Cardiac septum (tissue), 1 donor: ENCODE results near the gene TSHR. TPM values are rescaled to one million over a fixed set of nuclear protein-coding genes. Genes with fewer than 3 reads are reported as not detected.

Experiments used
- DNase-seq: peaks from one replicate; pipeline ENCODE4 v3.0.0-alpha.2; 2020; ENCODE audit warnings: low spot score
- intact Hi-C: fragments of 100-400 bp; cut with DNase I; formaldehyde crosslinking; loops from one replicate; pipeline ENCODE4 v1.14.0; 2022
- total RNA-seq: library from RNA; stranded (reverse); fragmentation: NEBNext Ultra II Directional; extraction: Animal tissue kit (Norgen Biotek cat#: 25700); gene quantifications from one replicate; pipeline ENCODE4 v1.2.1, GENCODE V29; 2021
- donor health status: DM: no; HTN: no; CAD: no.

Gene TSHR
- total RNA-seq, 1 donor from 2014 or later: not detected

DNA sequence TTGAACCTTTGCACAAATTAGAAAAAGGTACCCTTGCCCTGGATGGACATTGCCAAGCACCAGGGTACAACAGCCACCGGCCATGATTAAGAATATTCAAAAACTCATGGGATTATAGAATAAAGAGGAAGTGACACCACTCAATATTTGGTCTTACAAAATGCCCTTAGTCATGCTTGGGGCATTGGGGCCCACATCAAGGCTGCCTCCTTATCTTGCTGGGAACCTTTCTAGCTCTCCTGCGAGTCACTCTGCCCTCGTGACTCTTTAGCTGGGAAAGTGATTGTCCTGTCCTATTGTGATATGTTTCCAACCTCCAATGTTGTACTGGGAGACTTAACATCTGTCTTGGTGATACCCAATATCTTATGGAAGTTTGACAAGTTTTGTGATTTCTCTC lies 207.5 kb downstream of the TSHR start:
- DNase-seq: no peak
- intact Hi-C loops: no loop called here

DNA sequence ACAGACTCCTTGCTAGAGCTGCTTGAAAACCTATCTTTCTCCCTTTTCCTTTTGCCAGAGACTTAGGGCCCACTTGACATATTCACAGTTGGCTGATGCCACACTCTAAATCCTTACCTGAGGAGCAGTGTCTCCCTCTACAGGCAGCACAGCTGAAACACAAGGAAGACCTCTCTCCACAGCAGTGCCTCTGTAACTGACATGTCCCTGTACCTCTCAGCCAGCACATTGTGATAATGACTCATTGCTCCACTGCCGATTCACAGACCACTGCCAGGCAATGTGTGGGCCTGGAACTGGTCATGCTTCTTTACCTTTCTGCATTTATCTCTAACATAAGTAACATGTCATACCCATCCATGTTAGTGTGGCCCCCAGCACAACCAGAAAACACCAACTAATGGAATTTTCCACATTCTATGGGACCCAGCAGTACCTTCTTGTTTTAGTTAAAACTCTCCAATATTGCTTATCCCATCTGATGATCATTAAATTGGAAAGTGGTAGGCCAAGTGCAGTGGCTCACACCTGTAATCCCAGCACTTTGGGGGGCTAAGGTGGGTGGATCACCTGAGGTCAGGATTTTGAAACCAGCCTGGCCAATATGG lies 208.8 kb downstream of the TSHR start:
- intact Hi-C loops: no loop called here
- DNase-seq: no peak

DNA sequence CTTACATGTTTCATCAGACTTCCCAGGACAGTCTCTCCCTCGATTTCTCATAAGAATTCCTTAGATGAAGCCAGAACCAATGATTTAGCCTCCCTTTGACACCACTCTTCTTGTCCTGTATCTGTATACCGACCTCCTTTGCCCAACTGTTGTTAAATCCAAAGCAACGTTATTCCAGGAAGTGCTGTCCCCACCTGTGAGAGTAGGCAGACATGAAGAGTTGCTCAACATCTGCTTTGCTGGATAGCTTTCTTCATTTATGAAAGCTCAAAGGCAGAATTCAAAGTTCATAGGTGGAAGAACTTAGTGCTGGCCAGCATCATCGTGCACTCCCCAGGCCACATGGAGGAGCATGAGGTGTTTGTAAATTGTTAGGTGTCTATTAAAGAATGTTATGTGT lies 209.8 kb downstream of the TSHR start:
- intact Hi-C loops: no loop called here

DNA sequence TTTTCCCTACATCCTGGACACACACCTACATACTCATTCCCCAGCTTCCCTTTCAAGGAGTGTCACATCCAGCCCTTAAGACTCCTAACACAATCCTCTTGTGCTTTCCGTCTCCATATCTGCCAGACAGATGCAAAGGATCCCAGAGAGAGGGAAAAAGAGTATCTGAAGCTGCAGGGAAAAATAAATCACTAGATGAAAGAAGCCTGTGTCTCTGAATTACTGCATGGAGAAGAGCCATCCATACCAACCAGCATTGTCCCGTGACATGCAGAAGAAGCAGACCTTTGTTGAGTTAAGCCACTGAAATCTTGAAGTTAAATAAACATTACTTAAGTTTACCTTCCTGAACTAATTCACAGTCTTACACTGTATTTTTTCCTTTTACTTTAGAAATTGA lies 210.7 kb downstream of the TSHR start:
- no peak for DNase-seq

More for the DNA sequence above, 209.8 kb downstream of the TSHR start:
- DNase-seq: no peak

DNA sequence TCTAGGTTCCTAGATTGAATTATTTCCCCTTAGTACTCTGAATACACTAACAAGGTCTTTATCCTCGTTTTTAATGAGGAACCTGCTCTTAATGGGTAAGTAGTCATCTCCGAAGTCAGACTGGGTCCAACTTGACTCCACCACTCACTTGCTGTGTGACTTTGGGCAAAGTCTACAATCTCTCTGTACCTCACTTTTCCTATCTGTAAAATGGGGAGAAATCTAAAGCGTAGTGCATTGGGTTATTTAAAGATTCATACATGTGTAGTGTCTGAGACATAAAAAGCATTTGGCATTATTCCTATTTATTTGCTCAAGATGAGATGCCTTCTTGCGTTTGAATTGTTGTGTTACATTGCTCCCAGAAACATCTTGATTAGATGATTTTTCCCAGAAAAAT lies 213.8 kb downstream of the TSHR start:
- intact Hi-C loops: no loop called here
- DNase-seq: no peak

More for the DNA sequence above, 210.7 kb downstream of the TSHR start:
- intact Hi-C loops: no loop called here

DNA sequence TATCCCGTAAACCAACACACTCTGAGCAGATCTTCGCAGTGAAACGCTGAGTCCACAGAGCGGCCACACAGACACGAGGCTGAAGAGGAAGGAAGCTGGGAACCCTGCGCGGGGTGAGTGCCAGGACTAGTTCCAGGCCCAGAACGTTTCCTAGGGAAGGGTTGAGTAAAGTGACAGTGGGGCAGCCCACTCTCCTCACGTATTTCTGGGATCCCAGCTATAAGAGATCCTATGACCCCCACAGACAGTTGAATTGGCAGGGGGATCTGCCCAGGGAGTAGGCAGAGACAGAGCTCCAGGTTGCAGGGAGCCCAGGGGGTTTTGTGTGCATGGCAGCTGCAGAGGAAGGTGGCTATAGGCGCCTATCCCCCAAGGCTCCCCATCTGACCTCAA lies 214.3 kb downstream of the TSHR start:
- intact Hi-C loops: loop anchor here (2.0 to 10.0 kb wide), 3 partner anchors 51 to 215 kb away; partner anchors contain the start of genes GTF2A1 and TSHR
- peak; percentile 84 for DNase-seq

DNA sequence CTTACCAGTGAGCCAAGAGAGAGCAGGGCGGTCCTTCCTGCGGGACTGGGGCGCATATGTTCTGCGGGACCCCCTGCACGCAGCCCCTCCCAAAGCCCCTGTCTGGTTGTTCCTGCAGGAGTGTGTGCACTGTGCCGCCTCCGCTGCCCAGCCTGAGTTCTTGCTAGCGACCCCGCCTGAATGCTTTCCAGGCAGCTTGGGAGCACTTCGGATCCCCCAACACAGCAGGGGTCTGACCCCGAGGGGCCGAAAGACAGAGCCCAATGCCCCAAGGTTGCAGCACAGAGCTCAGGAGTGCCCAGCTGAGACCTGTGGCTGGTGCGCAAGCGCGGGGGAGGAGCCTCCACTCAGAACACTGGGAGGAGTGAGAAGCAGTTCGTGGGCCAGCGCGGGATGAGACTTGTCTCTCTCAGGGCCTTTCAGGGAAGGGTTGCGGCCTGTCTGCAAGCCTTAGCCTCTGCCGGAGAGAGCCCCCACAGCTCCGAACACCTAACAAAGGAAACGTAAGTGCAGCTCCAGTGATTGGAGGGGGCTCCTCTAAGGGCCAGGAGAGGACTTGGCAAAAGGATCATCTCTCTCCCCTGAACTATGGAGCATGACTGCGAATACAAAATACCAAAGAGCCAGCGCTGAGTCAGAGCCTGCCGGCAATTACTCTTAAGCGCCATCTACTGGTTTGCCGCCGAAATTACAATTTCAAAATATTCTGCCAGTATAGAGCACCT lies 214.8 kb downstream of the TSHR start:
- intact Hi-C loops: loop anchor here (2.0 to 10.0 kb wide), 3 partner anchors 51 to 215 kb away; partner anchors contain the start of genes GTF2A1 and TSHR
- peak; percentile 96 for DNase-seq

DNA sequence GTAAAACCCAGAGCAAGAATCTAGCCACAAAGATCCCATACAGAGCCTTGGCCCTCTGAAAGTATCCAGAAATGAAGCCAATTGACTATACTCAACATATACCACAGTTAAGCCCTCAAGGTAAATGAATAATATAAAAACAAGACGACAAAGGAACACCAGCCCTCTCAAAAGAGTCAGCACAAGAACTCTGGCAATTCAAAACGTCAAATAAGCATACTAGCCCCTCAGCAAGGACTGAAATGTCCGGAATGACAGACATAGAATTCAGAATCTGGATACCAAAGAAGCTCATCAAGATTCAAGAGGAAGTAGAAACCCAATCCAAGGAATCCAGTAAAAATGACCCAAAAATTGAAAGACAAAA lies 215.4 kb downstream of the TSHR start:
- no peak for DNase-seq
- intact Hi-C loops: loop anchor here (2.0 to 10.0 kb wide), 3 partner anchors 50 to 216 kb away; partner anchors contain the start of genes GTF2A1 and TSHR

DNA sequence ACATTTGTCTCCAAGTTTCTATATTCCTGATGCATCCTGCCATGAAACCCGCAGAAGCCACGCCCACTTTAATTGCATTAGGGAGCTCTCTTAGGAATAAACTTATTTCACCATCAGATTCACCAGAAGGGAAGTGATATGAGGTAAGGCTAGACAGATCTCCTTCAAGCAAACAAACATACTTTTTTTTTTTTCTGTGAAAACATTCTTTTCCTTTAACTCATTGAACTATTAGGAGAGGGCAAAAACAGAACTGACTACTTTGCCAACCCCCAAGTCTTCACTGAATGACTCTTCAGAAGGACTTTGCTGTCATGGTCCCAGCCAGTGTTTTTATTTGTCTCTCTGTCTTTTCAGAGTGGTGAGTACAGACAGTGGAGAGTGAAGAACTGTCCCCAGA lies 216.9 kb downstream of the TSHR start:
- DNase-seq: no peak
- intact Hi-C loops: loop anchor here (10.0 kb wide), 1 partner anchor 218 kb away; the partner anchor contains the start of gene TSHR

DNA sequence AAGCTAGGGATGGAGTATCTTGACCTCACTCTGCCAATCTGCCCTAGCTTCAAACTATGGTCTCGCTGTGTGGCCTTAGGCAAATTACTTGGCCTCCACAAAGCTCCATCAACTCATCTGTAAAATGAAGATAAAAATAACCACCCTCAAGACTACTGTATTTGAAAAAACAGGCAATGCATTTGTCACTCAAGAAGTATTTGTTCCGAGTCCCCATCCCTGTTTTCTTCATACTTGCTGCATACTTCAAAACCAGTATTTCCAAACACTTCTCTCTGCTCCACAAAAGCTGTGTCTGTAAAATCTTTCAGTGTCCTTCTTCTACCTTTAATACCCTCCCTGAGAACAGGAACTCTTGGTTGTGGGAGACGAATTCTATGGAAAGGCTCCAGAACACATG lies 217.5 kb downstream of the TSHR start:
- DNase-seq: no peak
- intact Hi-C loops: loop anchor here (10.0 kb wide), 1 partner anchor 218 kb away; the partner anchor contains the start of gene TSHR

DNA sequence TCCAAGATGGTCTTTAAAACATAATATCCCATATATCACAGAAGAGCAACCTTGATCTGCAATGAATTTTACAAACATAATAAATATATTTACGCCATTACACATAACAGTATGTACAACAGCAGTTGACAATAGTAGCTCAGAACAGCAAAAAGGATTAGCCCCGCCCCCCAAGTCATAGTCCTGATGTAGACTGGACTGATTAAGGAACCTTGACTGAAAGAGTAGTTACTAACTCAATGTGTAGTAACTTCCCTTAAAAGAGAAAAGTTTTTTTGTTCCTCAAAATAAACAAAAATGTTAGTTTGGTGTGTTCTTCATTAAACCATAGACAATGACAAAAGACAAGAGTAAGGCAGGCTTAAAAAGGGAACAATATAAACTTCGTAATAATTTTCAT lies 220.8 kb downstream of the TSHR start:
- DNase-seq: no peak
- intact Hi-C loops: loop anchor here (10.0 kb wide), 1 partner anchor 221 kb away; the partner anchor contains the start of gene TSHR

DNA sequence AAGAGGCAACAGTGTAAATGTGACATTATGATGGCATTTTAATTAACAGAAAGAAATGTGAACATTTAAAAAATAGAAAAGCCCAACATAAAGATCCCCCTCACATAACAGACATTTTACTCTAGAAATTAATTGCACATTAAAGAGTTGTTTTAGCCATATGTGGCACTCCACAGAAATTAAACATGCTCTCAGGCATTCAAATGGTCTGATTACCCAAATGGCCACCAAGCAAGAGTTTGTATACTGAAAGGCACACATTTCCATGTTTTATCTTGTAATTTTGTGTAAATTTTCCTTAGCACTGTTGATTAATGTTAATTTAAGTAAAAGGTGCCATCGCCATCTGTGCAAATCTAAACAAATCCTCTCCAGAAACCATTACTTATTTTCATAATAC lies 221.8 kb downstream of the TSHR start:
- intact Hi-C loops: loop anchor here (10.0 kb wide), 1 partner anchor 222 kb away; the partner anchor contains the start of gene TSHR

DNA sequence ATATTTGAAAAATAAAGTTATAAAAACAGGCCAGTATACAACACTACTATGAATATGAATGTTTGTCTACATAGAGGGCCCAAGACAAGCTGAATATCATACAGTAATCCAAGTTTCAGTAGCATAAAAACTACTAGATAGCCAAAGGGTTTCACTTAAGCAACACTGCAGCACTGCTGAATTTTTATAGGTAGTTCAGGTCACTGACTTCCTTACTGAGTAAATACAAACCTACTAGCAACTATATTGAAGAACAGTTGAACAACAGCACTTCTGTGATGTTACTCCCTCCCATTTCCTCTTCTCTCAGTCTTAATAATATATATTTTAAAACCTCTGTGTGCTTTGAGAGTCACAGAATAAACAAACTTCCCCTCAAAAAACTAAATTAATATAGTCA lies 222.6 kb downstream of the TSHR start:
- intact Hi-C loops: loop anchor here (10.0 kb wide), 1 partner anchor 223 kb away; the partner anchor contains the start of gene TSHR
- no peak for DNase-seq

More for the DNA sequence above, 221.8 kb downstream of the TSHR start:
- no peak for DNase-seq

DNA sequence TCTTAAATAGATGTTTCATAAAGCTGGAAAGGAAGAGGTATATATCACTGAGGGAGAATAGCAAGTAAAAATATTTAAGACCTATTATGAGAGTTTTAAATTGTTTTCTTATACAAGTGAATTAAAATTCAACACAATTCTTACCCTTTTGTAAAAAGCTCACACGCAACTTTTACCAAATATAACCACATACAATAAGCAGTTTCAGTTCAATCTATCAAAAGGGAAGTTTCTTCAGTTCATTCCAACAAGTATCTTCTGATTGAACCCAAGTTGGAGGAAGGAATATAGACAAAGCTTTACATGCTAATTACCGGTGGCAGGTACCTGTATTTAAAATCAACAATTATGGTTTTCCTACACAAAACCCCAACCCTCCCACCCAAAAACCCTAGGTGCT lies 224.2 kb downstream of the TSHR start:
- DNase-seq: no peak
- intact Hi-C loops: loop anchor here (10.0 kb wide), 1 partner anchor 225 kb away; the partner anchor contains the start of gene TSHR

DNA sequence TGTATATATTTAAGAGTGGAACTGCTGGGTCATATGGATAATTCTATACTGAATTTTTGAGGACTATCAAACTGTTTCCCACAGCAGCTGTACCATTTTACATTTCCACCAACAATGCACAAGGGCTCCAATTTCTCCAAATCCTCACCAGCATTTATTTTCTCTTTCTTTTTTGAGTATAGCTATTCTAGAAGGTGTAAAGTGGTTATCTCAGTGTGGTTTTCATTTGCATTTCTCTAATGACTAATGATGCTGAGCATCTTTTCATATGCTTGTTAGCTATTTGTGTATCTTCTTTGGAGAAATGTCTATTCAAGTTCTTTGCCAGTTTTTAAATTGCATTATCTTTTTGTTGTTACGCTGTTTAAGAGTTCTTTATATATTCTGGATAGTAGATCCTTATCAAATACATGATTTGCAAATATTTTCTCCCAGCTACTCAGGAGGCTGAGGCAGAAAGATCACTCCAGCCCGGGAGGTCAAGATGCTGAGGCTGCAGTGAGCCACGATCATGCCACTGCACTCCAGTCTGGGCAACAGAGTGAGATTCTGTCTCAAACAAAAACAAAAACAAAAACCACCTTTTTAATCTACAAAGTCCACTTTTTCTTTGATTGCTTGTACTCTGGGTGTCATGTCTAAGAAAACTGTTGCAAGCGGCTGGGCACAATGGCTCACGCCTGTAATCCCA lies 232.6 kb downstream of the TSHR start:
- intact Hi-C loops: no loop called here
- no peak for DNase-seq

DNA sequence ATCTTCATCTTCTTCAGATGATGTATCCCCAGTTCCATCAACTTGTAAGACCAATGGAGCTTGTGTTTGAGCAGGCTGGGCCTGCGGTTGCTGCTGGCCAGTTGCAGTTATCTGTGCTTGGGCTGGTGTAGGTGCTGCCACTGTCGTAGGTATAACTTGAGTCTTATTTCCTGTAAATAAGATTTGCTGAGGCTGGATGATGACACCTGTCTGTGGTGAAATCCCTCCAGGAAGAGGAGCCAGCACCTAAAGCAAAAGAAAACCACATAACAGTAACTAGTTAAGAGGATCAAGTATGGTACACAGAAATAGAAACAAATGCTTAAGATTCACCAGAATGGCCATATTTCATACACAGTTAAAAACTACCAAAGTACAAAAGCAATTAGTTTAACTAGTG lies 237.2 kb downstream of the TSHR start:
- intact Hi-C loops: no loop called here
- DNase-seq: no peak

DNA sequence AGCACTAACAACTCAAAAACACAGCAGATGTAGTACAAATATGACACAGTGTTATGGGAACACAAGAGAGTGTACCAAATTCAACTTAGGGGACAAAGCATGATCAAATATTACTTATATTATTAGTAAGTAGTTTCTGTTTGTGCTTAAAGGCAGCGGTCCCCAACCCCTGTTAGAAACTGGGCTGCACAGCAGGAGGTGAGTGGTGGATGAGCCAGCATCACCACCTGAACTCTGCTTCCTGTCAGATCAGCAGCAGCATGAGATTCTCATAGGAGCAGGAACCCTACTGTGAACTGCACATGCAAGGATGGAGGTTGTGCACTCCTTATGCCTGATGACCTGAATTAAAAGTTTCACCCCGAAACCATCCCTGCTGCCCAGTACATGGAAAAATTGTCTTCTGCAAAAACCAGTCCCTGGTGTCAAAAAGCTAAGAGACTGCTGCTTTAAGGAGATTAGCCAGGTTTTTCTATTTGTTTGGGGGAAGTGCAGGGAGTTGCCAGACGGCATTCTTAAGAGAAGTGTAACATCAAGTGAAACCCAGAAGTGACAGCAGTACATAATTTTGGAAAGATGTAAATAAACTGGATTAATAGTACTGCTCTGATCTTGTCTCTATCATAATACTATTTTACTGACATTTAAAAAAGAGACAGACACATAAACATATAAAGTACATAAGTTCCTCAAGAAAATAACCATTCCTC lies 238.7 kb downstream of the TSHR start:
- DNase-seq: no peak
- intact Hi-C loops: no loop called here
